Smooth muscle cell of the brain vasculature (primary cell): ENCODE data around the gene RPLP1.

Experiments used
- DNase-seq: peaks from one replicate; pipeline ENCODE4 v3.0.0-alpha.2; 2012; ENCODE audit warnings: low read depth, low spot score

The RPLP1 gene

GRCh38 chr15:69452692-69453521 lies at the start of gene RPLP1:
Gene RPLP1 (plus strand): TSS chr15:69452818. CDS start chr15:69452949, 131 bp downstream.
- peak; percentile 92 for DNase-seq

GRCh38 chr15:69403594-69403993 lies 49.0 kb upstream of the RPLP1 start:
- peak; percentile 28 for DNase-seq

- DNase-seq: no peak
Observed at GRCh38 chr15:69405110-69405509, 47.5 kb upstream of the RPLP1 start.

GRCh38 chr15:69407719-69408400 lies 44.8 kb upstream of the RPLP1 start:
- no peak for DNase-seq

GRCh38 chr15:69408841-69409240 lies 43.8 kb upstream of the RPLP1 start:
- no peak for DNase-seq

- no peak for DNase-seq
Observed at GRCh38 chr15:69410248-69410874, 42.3 kb upstream of the RPLP1 start.

- DNase-seq: no peak
Observed at GRCh38 chr15:69412274-69412673, 40.3 kb upstream of the RPLP1 start.

- no peak for DNase-seq
Observed at GRCh38 chr15:69412701-69413100, 39.9 kb upstream of the RPLP1 start.

- DNase-seq: peak; percentile 69
Observed at GRCh38 chr15:69413822-69414700, 38.6 kb upstream of the RPLP1 start, which contains the start of gene KIF23. Gene KIF23 (plus strand): TSS chr15:69414349. CDS start chr15:69414466, 117 bp downstream.

GRCh38 chr15:69414701-69415167 lies 37.9 kb upstream of the RPLP1 start:
- DNase-seq: peak; percentile 37

GRCh38 chr15:69415381-69415780 lies 37.2 kb upstream of the RPLP1 start:
- no peak for DNase-seq

- no peak for DNase-seq
Observed at GRCh38 chr15:69417581-69417980, 35.0 kb upstream of the RPLP1 start.

- DNase-seq: no peak
Observed at GRCh38 chr15:69421498-69421897, 31.1 kb upstream of the RPLP1 start.

- DNase-seq: no peak
Observed at GRCh38 chr15:69422336-69422895, 30.2 kb upstream of the RPLP1 start.

GRCh38 chr15:69424001-69424400 lies 28.6 kb upstream of the RPLP1 start:
- no peak for DNase-seq

GRCh38 chr15:69424748-69425413 lies 27.7 kb upstream of the RPLP1 start:
- DNase-seq: no peak

GRCh38 chr15:69433831-69434230 lies 18.8 kb upstream of the RPLP1 start:
- no peak for DNase-seq

GRCh38 chr15:69434238-69434637 lies 18.4 kb upstream of the RPLP1 start:
- DNase-seq: no peak

GRCh38 chr15:69434679-69435078 lies 17.9 kb upstream of the RPLP1 start:
- no peak for DNase-seq

GRCh38 chr15:69435985-69436384 lies 16.6 kb upstream of the RPLP1 start:
- DNase-seq: no peak
